GM21367 (cell line): Measurements from ENCODE around the gene ING4.
A peak's percentile ranks its signal among the peaks of the same experiment; 100 is the strongest.

ENCODE experiments used
- ATAC-seq: cut with Tn5 transposase; IDR thresholded peaks from one replicate; pipeline ENCODE4 v1.9.1; 2021; ENCODE audit not compliant: unreplicated experiment

Gene ING4

GRCh38 chr12:6638305-6638704 is 24.6 kb downstream of the ING4 start:
- no peak for ATAC-seq

GRCh38 chr12:6635856-6636531 is 26.9 kb downstream of the ING4 start, which contains the start of gene LPAR5:
TSS of gene LPAR5 (minus strand) at chr12:6635959. CDS start at chr12:6621248, 14,711 bp downstream.
- ATAC-seq = peak; percentile 37

GRCh38 chr12:6635375-6635855 is 27.5 kb downstream of the ING4 start:
- ATAC-seq = peak; percentile 27

GRCh38 chr12:6632026-6632983 is 30.6 kb downstream of the ING4 start:
- ATAC-seq = peak; percentile 45

- ATAC-seq = no peak
Observed at GRCh38 chr12:6631549-6631961, 31.4 kb downstream of the ING4 start.

- ATAC-seq = no peak
Observed at GRCh38 chr12:6630736-6631135, 32.2 kb downstream of the ING4 start.

GRCh38 chr12:6627616-6628015 is 35.3 kb downstream of the ING4 start:
- no peak for ATAC-seq

GRCh38 chr12:6626654-6627283 is 36.1 kb downstream of the ING4 start:
- ATAC-seq = no peak

- ATAC-seq = no peak
Observed at GRCh38 chr12:6620885-6621274, 42.0 kb downstream of the ING4 start.

GRCh38 chr12:6620137-6620884 is 42.6 kb downstream of the ING4 start:
- ATAC-seq = no peak

- ATAC-seq = no peak
Observed at GRCh38 chr12:6618483-6619225, 44.3 kb downstream of the ING4 start.

- ATAC-seq = no peak
Observed at GRCh38 chr12:6615802-6616201, 47.1 kb downstream of the ING4 start.

GRCh38 chr12:6614513-6615172 is 48.3 kb downstream of the ING4 start:
- ATAC-seq = no peak

GRCh38 chr12:6613776-6614512 is 49.0 kb downstream of the ING4 start:
- no peak for ATAC-seq

GRCh38 chr12:6613015-6613775 is 49.7 kb downstream of the ING4 start:
- no peak for ATAC-seq

- no peak for ATAC-seq
Observed at GRCh38 chr12:6612652-6613014, 50.3 kb downstream of the ING4 start.

GRCh38 chr12:6612247-6612646 is 50.7 kb downstream of the ING4 start:
- no peak for ATAC-seq
